Fibroblast of skin of right quadriceps (primary cell): Measurements from ENCODE around the gene COLGALT1.

Experiments
- DNase-seq: peaks from one replicate; pipeline ENCODE4 v3.0.0-alpha.2; 2013

Gene COLGALT1

GRCh38 chr19:17625980-17626379 lies 70.5 kb downstream of the COLGALT1 start:
- no peak for DNase-seq

GRCh38 chr19:17626456-17627015 lies 71.1 kb downstream of the COLGALT1 start:
- no peak for DNase-seq

- no peak for DNase-seq
Observed at GRCh38 chr19:17627161-17627560, 71.7 kb downstream of the COLGALT1 start.

- no peak for DNase-seq
Observed at GRCh38 chr19:17627921-17628320, 72.5 kb downstream of the COLGALT1 start.

GRCh38 chr19:17629760-17630159 lies 74.3 kb downstream of the COLGALT1 start:
- no peak for DNase-seq

- DNase-seq, result no peak
Observed at GRCh38 chr19:17632577-17632976, 77.1 kb downstream of the COLGALT1 start.
